GM23338 (cell line): ENCODE results near the gene BICRA. TPM values are rescaled to one million over a fixed set of nuclear protein-coding genes. Genes with fewer than 3 reads are reported as not detected.

Experiments used
- ATAC-seq: fragments of 200-7000 bp; cut with Tn5 transposase; 3 replicates; pipeline ENCODE4 v1.9.1; 2020
- DNase-seq: peaks from one replicate; pipeline ENCODE4 v3.0.0-alpha.2; 2015; ENCODE audit warnings: low spot score
- H2AFZ ChIP-seq: fragments of 200-600 bp; sonication (generic); 2 replicates; pipeline ENCODE4 v1.8.0; 2016; ENCODE audit warnings: antibody characterized with exemption, mild to moderate bottlenecking, moderate library complexity
- H3F3A ChIP-seq: fragments of 200-600 bp; sonication (generic); replicated peaks from 2 replicates; pipeline ENCODE4 v1.8.0; 2017; ENCODE audit warnings: antibody characterized with exemption, mixed run types, low read depth
- H3K27ac ChIP-seq: fragments of 200-600 bp; sonication (generic); 2 replicates; pipeline ENCODE4 v1.6.1; 2016; ENCODE audit warnings: low read depth
- H3K27me3 ChIP-seq: fragments of 200-600 bp; sonication (generic); 2 replicates; pipeline ENCODE4 v1.8.0; 2016; ENCODE audit warnings: mild to moderate bottlenecking, mixed run types, moderate library complexity; ENCODE audit not compliant: insufficient read depth
- H3K36me3 ChIP-seq: fragments of 200-600 bp; sonication (generic); 2 replicates; pipeline ENCODE4 v1.8.0; 2016; ENCODE audit warnings: mild to moderate bottlenecking; ENCODE audit not compliant: insufficient read depth
- H3K4me1 ChIP-seq: fragments of 200-600 bp; sonication (generic); 2 replicates; pipeline ENCODE4 v1.8.0; 2016; ENCODE audit warnings: mild to moderate bottlenecking, moderate library complexity; ENCODE audit not compliant: insufficient read depth
- H3K4me2 ChIP-seq: fragments of 200-600 bp; sonication (generic); 2 replicates; pipeline ENCODE4 v1.7.1; 2017; ENCODE audit warnings: mixed run types
- H3K4me3 ChIP-seq: fragments of 200-600 bp; sonication (generic); 2 replicates; pipeline ENCODE4 v1.6.1; 2016; ENCODE audit warnings: mixed run types
- H3K79me2 ChIP-seq: fragments of 200-600 bp; sonication (generic); replicated peaks from 2 replicates; pipeline ENCODE4 v1.8.0; 2017; ENCODE audit warnings: mild to moderate bottlenecking; ENCODE audit not compliant: insufficient read depth
- H3K9me2 ChIP-seq: fragments of 200-600 bp; sonication (generic); 2 replicates; pipeline ENCODE4 v1.8.0; 2017; ENCODE audit not compliant: insufficient read depth
- H4K20me1 ChIP-seq: fragments of 200-600 bp; sonication (generic); replicated peaks from 2 replicates; pipeline ENCODE4 v1.8.0; 2017; ENCODE audit warnings: mild to moderate bottlenecking; ENCODE audit not compliant: insufficient read depth
- H3K27ac Mint-ChIP-seq: 2 replicates; pipeline ENCODE4 v1.8.0; 2020; ENCODE audit warnings: inconsistent platforms, mild to moderate bottlenecking, moderate library complexity, mixed read lengths
- H3K27me3 Mint-ChIP-seq: 3 replicates; pipeline ENCODE4 v1.8.0; 2022; ENCODE audit warnings: low read depth, mild to moderate bottlenecking, moderate library complexity, mixed read lengths, inconsistent platforms; ENCODE audit not compliant: insufficient read depth, poor library complexity
- H3K36me3 Mint-ChIP-seq: 3 replicates; pipeline ENCODE4 v1.8.0; 2021; ENCODE audit warnings: low read depth, mild to moderate bottlenecking, inconsistent platforms, moderate library complexity, mixed read lengths
- H3K4me1 Mint-ChIP-seq: 3 replicates; pipeline ENCODE4 v1.8.0; 2020; ENCODE audit warnings: mild to moderate bottlenecking, inconsistent platforms, mixed read lengths
- H3K4me3 Mint-ChIP-seq: 3 replicates; pipeline ENCODE4 v1.8.0; 2021; ENCODE audit warnings: moderate library complexity, mild to moderate bottlenecking, inconsistent platforms, mixed read lengths
- H3K9me3 Mint-ChIP-seq: 3 replicates; pipeline ENCODE4 v1.8.0; 2020; ENCODE audit warnings: moderate library complexity, mild to moderate bottlenecking, inconsistent platforms, mixed read lengths
- CREB1 ChIP-seq: fragments of 250-450 bp; sonication (Bioruptor Pico); IDR thresholded peaks from 2 replicates; pipeline ENCODE4 v1.5.0; 2020; ENCODE audit warnings: low read depth, mild to moderate bottlenecking, moderate library complexity
- CTCF ChIP-seq, 2 experiments: fragments of 200-600 bp in 1 of 2; sonication (generic) in 1 of 2; conservative IDR thresholded peaks; 2 replicates each; pipeline versions ENCODE4 v1.5.1 to v1.6.1; 2016 to 2017; ENCODE audit warnings: antibody characterized with exemption in 2 of 2, low read depth in 2 of 2, mild to moderate bottlenecking in 2 of 2, moderate library complexity in 1 of 2
- ETS1 ChIP-seq: IDR thresholded peaks from 2 replicates; pipeline ENCODE4 v1.6.1; 2016; ENCODE audit warnings: antibody characterized with exemption
- EZH2 ChIP-seq: fragments of 200-600 bp; sonication (generic); IDR thresholded peaks from one replicate; pipeline ENCODE4 v1.8.0; 2017; ENCODE audit warnings: antibody characterized with exemption, mild to moderate bottlenecking, low read depth; ENCODE audit not compliant: unreplicated experiment
- EZH2phosphoT487 ChIP-seq: fragments of 200-600 bp; sonication (generic); IDR thresholded peaks from one replicate; pipeline ENCODE4 v1.8.1; 2018; ENCODE audit warnings: antibody characterized with exemption; ENCODE audit not compliant: unreplicated experiment
- JUNB ChIP-seq: IDR thresholded peaks from one replicate; pipeline ENCODE4 v1.6.1; 2016; ENCODE audit warnings: antibody characterized with exemption; ENCODE audit not compliant: unreplicated experiment
- POLR2AphosphoS5 ChIP-seq: IDR thresholded peaks from 2 replicates; pipeline ENCODE4 v1.6.1; 2016; ENCODE audit warnings: antibody characterized with exemption, low read depth
- REST ChIP-seq: IDR thresholded peaks from one replicate; pipeline ENCODE4 v1.6.1; 2018; ENCODE audit warnings: antibody characterized with exemption; ENCODE audit not compliant: unreplicated experiment
- STAT1 ChIP-seq: IDR thresholded peaks from one replicate; pipeline ENCODE4 v1.6.1; 2016; ENCODE audit warnings: antibody characterized with exemption; ENCODE audit not compliant: unreplicated experiment
- ZNF114 ChIP-seq: fragments of 250-450 bp; sonication (Bioruptor Pico); IDR thresholded peaks from 2 replicates; pipeline ENCODE4 v1.5.0; 2020; ENCODE audit warnings: mild to moderate bottlenecking, moderate library complexity
- polyA plus RNA-seq: library from polyadenylated mRNA; unstranded; fragments of >200 nt; fragmentation: Nextera tagmentation; extraction: Ambion mirVana; gene quantifications from 2 replicates; pipeline ENCODE4 v1.2.1, GENCODE V29; 2016
- total RNA-seq: library from RNA; depleted of rRNA; stranded (reverse); fragments of >200 nt; shearing (Covaris generic); gene quantifications from 2 replicates; pipeline ENCODE4 v1.2.3, GENCODE V29; 2014

Gene BICRA
- total and polyA plus RNA-seq, 2 experiments from 2014 or later: 7.0 to 37.7 TPM

GRCh38 chr19:47600246-47601179 is 8.4 kb upstream of the BICRA start:
- TF ChIP-seq CREB1 (CRISPR knock-in tag): peak; percentile 21; the same call in 1 of the 2 replicates
- peak; percentile 96 for TF ChIP-seq POLR2AphosphoS5
- no peak for TF ChIP-seq EZH2
- peak; percentile 26; the same call in 1 of the 2 replicates for TF ChIP-seq ETS1
- TF ChIP-seq REST: peak; percentile 6
- no peaks in the 10 kb centered on the region for H3K36me3 ChIP-seq
- peaks cover 12% of the 10 kb centered on the region; the same call in 1 of the 2 replicates for H3K4me1 ChIP-seq
- H3K27me3 ChIP-seq: no peaks in the 10 kb centered on the region
- ATAC-seq (peak; percentile 90), DNase-seq (peak; percentile 100)
- peak overlapping the region; percentile 90 for H3K27ac Mint-ChIP-seq
- no peaks in the 10 kb centered on the region for H3K9me2 ChIP-seq
- no peaks in the 10 kb centered on the region for H3K79me2 ChIP-seq
- H2AFZ ChIP-seq: peak overlapping the region; percentile 48; the same call in 1 of the 2 replicates
- H3K4me1 Mint-ChIP-seq: peaks cover 17% of the 10 kb centered on the region; the same call in 2 of the 3 replicates
- no peaks in the 10 kb centered on the region; the same call in 2 of the 3 replicates for H3K9me3 Mint-ChIP-seq
- H3K4me2 ChIP-seq: peak overlapping the region; percentile 89
- H3K36me3 Mint-ChIP-seq: no peaks in the 10 kb centered on the region
- H3K27ac ChIP-seq: peak overlapping the region; percentile 96
- H3K4me3 ChIP-seq: peak overlapping the region; percentile 82
- H4K20me1 ChIP-seq: no peaks in the 10 kb centered on the region
- peaks cover 12% of the 10 kb centered on the region for H3K27me3 Mint-ChIP-seq
- peaks cover 22% of the 10 kb centered on the region for H3F3A ChIP-seq
- H3K4me3 Mint-ChIP-seq: peak overlapping the region; percentile 71

GRCh38 chr19:47601180-47601904 is 7.6 kb upstream of the BICRA start:
- H2AFZ ChIP-seq: 0 out of 2 replicates have a peak overlapping the region, but pooled peaks have one; percentile 48
- peak overlapping the region; percentile 96 for H3K27ac ChIP-seq
- Mint-ChIP-seq H3K4me1 (peaks cover 17% of the 10 kb centered on the region; the same call in 2 of the 3 replicates), H3K9me3 (no peaks in the 10 kb centered on the region; the same call in 2 of the 3 replicates), H3K36me3 (no peaks in the 10 kb centered on the region), H3K27me3 (peaks cover 10% of the 10 kb centered on the region), H3K27ac (peak overlapping the region; percentile 90), H3K4me3 (peak overlapping the region; percentile 71)
- no peaks in the 10 kb centered on the region for H3K9me2 ChIP-seq
- no peak for ATAC-seq
- H3F3A ChIP-seq: peaks cover 22% of the 10 kb centered on the region
- peak overlapping the region; percentile 82 for H3K4me3 ChIP-seq
- peak overlapping the region; percentile 89 for H3K4me2 ChIP-seq
- no peaks in the 10 kb centered on the region for H3K27me3 ChIP-seq
- peaks cover 12% of the 10 kb centered on the region; the same call in 1 of the 2 replicates for H3K4me1 ChIP-seq
- no peak for DNase-seq
- no peaks in the 10 kb centered on the region for H4K20me1 ChIP-seq
- no peaks in the 10 kb centered on the region for H3K79me2 ChIP-seq
- no peaks in the 10 kb centered on the region for H3K36me3 ChIP-seq
- TF ChIP-seq POLR2AphosphoS5 (no peak), EZH2 (no peak), ZNF114 (CRISPR knock-in tag) (no peak), CTCF (conservative IDR thresholded peaks at IDR 0.05; ENCODE audit: low read depth in 2 of 2) (no peak), REST (no peak), STAT1 (no peak), JUNB (no peak), EZH2phosphoT487 (no peak)
